Breast epithelium (tissue), 4 donors: ENCODE results near the gene PMEPA1. TPM values are rescaled to one million over a fixed set of nuclear protein-coding genes. Genes with fewer than 3 reads are reported as not detected.

ENCODE experiments used
- DNase-seq, 2 donors: peaks; one replicate each; pipeline ENCODE4 v3.0.0-alpha.2; 2019; ENCODE audit warnings: low spot score in 2 of 2
- H3K27ac ChIP-seq, 2 donors: fragments of 200-600 bp; sonication (generic) in 1 of 2; one replicate each; pipeline ENCODE4 v1.5.1; 2016 to 2019; ENCODE audit warnings: mild to moderate bottlenecking in 1 of 2
- H3K27me3 ChIP-seq, 2 donors: fragments of 200-600 bp; sonication (generic) in 1 of 2; one replicate each; pipeline versions ENCODE4 v1.5.1 to v1.6.0; 2017 to 2019; ENCODE audit warnings: control low read depth in 1 of 2, mild to moderate bottlenecking in 1 of 2
- H3K36me3 ChIP-seq: fragments of 200-600 bp; one replicate; pipeline ENCODE4 v1.5.1; 2019
- H3K4me1 ChIP-seq, 2 donors: fragments of 200-600 bp; sonication (generic); one replicate each; pipeline ENCODE4 v1.5.1; 2016 to 2019; ENCODE audit warnings: control low read depth in 1 of 2
- H3K4me3 ChIP-seq, 3 donors: fragments of 200-600 bp; sonication (generic); 1 replicate in 2 of 3; 2 replicates in 1 of 3; pipeline ENCODE4 v1.5.1; 2016 to 2019; ENCODE audit warnings: mild to moderate bottlenecking in 3 of 3, moderate library complexity in 2 of 3
- H3K9me3 ChIP-seq, 2 donors: fragments of 200-600 bp; sonication (generic) in 1 of 2; one replicate each; pipeline ENCODE4 v1.5.1; 2016 to 2019; ENCODE audit warnings: control low read depth in 1 of 2
- POLR2A ChIP-seq: fragments of 450-650 bp; IDR thresholded peaks from one replicate; pipeline ENCODE4 v1.6.1; 2016; ENCODE audit warnings: antibody characterized with exemption, mild to moderate bottlenecking, moderate library complexity
- POLR2AphosphoS5 ChIP-seq, 3 donors: sonication (generic); formaldehyde crosslinking; IDR thresholded peaks; one replicate each; pipeline ENCODE4 v1.6.1; 2017; ENCODE audit warnings: antibody characterized with exemption in 3 of 3
- intact Hi-C: fragments of 100-400 bp; cut with DNase I; formaldehyde crosslinking; loops from one replicate; pipeline ENCODE4 v1.15.1; 2023; ENCODE audit warnings: low total_unique reads
- total RNA-seq, 3 donors: library from RNA; depleted of rRNA; stranded (reverse); fragments of >200 nt; gene quantifications; one replicate each; pipeline ENCODE4 v1.1.0, GENCODE V29; 2016
- TF ChIP-seq, protein P1 (sequence below), 3 donors: fragments of 450-650 bp; IDR thresholded peaks; one replicate each; pipeline ENCODE4 v1.5.1; 2016 to 2017; ENCODE audit warnings: antibody characterized with exemption in 3 of 3, mild to moderate bottlenecking in 3 of 3, moderate library complexity in 3 of 3

Gene PMEPA1
- total RNA-seq, 3 donors from 2014 or later: 9.2 to 13.2 (median 13.1) TPM

GRCh38 chr20:57622579-57623381, 87.0 kb downstream of the PMEPA1 start:
- H3K4me1 ChIP-seq: no peaks in the 10 kb centered on the region
- no peak overlapping the region for H3K4me3 ChIP-seq
- intact Hi-C loops: no loop called here
- peaks cover 0 to 7% of the 10 kb centered on the region in 2 donors for H3K9me3 ChIP-seq
- H3K36me3 ChIP-seq: no peaks in the 10 kb centered on the region
- no peak overlapping the region for H3K27ac ChIP-seq
- DNase-seq: peak in 1 of 2 donors; percentile 66
- H3K27me3 ChIP-seq: no peaks in the 10 kb centered on the region
- TF ChIP-seq, protein P1, sequence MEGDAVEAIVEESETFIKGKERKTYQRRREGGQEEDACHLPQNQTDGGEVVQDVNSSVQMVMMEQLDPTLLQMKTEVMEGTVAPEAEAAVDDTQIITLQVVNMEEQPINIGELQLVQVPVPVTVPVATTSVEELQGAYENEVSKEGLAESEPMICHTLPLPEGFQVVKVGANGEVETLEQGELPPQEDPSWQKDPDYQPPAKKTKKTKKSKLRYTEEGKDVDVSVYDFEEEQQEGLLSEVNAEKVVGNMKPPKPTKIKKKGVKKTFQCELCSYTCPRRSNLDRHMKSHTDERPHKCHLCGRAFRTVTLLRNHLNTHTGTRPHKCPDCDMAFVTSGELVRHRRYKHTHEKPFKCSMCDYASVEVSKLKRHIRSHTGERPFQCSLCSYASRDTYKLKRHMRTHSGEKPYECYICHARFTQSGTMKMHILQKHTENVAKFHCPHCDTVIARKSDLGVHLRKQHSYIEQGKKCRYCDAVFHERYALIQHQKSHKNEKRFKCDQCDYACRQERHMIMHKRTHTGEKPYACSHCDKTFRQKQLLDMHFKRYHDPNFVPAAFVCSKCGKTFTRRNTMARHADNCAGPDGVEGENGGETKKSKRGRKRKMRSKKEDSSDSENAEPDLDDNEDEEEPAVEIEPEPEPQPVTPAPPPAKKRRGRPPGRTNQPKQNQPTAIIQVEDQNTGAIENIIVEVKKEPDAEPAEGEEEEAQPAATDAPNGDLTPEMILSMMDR (IDR thresholded peaks at IDR 0.05): peak; percentile 48 to 77 (median 74)
- TF ChIP-seq POLR2A (no peak), POLR2AphosphoS5 (IDR thresholded peaks at IDR 0.05) (no peak)

DNA sequence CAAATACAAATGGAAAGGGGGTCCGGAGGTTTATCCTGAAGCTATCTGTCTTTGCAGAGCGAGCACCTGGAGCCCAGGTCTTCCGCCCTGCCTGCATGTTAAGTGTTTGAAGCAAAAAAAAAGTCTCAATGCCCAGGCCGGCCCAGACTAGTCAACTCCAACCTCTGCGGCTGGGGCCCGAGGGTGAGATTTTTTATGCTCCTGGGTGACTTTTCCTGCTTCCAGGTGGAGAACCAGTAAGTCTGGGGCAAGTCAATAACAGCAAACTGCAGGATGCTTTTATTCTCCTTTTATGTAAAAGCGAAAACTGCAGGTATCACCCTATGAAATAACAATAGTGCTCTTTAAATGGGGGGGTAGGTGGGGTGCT, 87.6 kb downstream of the PMEPA1 start:
- H3K27ac ChIP-seq: no peak overlapping the region
- no peak for DNase-seq
- intact Hi-C loops: no loop called here
- TF ChIP-seq, protein P1 (IDR thresholded peaks at IDR 0.05): no peak
- TF ChIP-seq POLR2AphosphoS5 (IDR thresholded peaks at IDR 0.05): no peak
- no peak for TF ChIP-seq POLR2A
- no peaks in the 10 kb centered on the region for H3K36me3 ChIP-seq
- H3K4me3 ChIP-seq: no peak overlapping the region
- H3K27me3 ChIP-seq: no peaks in the 10 kb centered on the region
- peaks cover 0 to 7% of the 10 kb centered on the region in 2 donors for H3K9me3 ChIP-seq
- H3K4me1 ChIP-seq: no peaks in the 10 kb centered on the region

GRCh38 chr20:57621421-57622200, 88.2 kb downstream of the PMEPA1 start:
- no peaks in the 10 kb centered on the region for H3K36me3 ChIP-seq
- no peaks in the 10 kb centered on the region for H3K27me3 ChIP-seq
- TF ChIP-seq, protein P1 (IDR thresholded peaks at IDR 0.05): no peak
- TF ChIP-seq POLR2AphosphoS5 (IDR thresholded peaks at IDR 0.05): no peak
- TF ChIP-seq POLR2A: no peak
- H3K27ac ChIP-seq: no peak overlapping the region
- H3K4me1 ChIP-seq: no peaks in the 10 kb centered on the region
- intact Hi-C loops: no loop called here
- peaks cover 0 to 7% of the 10 kb centered on the region in 2 donors for H3K9me3 ChIP-seq
- no peak overlapping the region for H3K4me3 ChIP-seq
- DNase-seq: no peak

DNA sequence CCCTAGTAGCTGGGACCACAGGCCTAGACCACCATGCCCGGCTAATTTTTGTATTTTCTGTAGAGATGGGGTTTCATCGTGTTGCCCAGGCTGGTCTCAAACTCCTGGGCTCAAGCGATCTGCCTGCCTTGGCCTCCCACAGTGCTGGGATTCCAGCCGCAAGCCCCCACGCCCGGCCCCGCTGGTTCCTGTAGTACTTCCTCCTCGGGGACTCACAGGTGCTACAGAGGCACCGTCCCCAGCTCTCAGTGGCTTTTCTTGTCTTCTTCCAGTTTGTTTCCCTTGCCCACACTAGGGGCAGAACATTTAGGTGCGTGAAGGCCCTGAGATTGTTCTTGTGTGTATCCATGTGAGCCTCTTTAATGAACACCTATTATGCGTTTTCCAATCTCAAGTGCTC, 88.8 kb downstream of the PMEPA1 start:
- Histone ChIP-seq H3K27ac (peak overlapping the region in 1 of 2 donors; percentile 19), H3K36me3 (no peaks in the 10 kb centered on the region), H3K4me1 (no peaks in the 10 kb centered on the region), H3K27me3 (no peaks in the 10 kb centered on the region), H3K9me3 (peaks cover 0 to 7% of the 10 kb centered on the region in 2 donors), H3K4me3 (no peak overlapping the region)
- intact Hi-C loops: no loop called here
- TF ChIP-seq POLR2AphosphoS5 (IDR thresholded peaks at IDR 0.05) (no peak), POLR2A (no peak)
- TF ChIP-seq, protein P1 (IDR thresholded peaks at IDR 0.05): no peak
- no peak for DNase-seq
